Activated CD8-positive, alpha-beta memory T cell treated with anti-CD3 and anti-CD28 coated beads for 1 hour (primary cell): ENCODE data around the gene ZKSCAN3.
"Not testable (repeated sequence)": the region's sequence is repeated elsewhere in the genome, so short reads cannot be mapped to it uniquely, and the experiment has no call there.

Experiments used
- DNase-seq, 2 donors: peaks; one replicate each; pipeline ENCODE4 v3.0.0-alpha.2; 2020; ENCODE audit warnings: low read depth in 1 of 2; ENCODE audit errors: extremely low read depth in 1 of 2

The ZKSCAN3 gene

GRCh38 chr6:28349892-28350737, at the start of gene ZKSCAN3:
ZKSCAN3 (plus strand) TSS chr6:28349947; CDS start chr6:28359587, 9,640 bp downstream.
- DNase-seq, result peak; percentile 43 to 75

GRCh38 chr6:28303570-28303969, 46.2 kb upstream of the ZKSCAN3 start:
- no peak for DNase-seq

DNA sequence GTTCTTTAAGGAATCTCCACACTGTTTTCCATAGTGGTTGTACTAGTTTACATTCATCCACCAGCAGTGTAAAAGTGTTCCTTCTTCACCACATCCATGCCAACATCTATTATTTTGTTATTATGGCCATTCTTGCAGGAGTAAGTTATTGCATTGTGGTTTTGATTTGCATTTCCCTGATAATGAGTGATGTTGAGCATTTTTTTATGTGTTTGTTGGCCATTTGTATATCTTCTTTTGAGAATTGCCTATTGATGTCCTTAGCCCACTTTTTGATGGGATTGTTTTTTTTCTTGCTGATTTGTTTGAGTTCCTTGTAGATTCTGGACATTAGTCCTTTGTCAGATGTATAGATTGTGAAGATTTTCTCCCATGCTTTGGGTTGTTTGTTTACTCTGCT, 43.4 kb upstream of the ZKSCAN3 start:
- not testable (repeated sequence) for DNase-seq

GRCh38 chr6:28311139-28311823, 38.5 kb upstream of the ZKSCAN3 start:
- no peak for DNase-seq

DNA sequence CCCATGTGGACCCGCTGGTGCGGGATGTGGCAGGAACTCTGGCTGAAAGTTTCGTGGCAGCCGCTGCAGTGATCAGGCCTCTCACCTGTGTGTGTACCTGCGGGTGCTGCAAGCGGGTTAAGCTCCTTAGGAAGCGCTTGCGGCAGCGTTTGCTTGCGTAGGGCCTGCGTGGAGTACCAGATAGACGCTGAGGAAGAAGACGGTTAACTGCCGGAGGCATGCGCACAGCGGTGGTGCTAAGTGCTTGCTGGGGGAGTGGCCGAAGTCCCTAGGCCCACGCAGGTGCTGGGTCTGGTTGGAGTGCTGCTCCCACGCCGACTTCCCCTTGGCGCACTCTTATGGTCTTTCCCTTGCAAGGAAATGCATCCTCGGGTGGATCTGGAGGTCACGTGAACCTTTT, 36.8 kb upstream of the ZKSCAN3 start:
- no peak for DNase-seq

GRCh38 chr6:28315628-28316027, 34.1 kb upstream of the ZKSCAN3 start:
- DNase-seq, result no peak

DNA sequence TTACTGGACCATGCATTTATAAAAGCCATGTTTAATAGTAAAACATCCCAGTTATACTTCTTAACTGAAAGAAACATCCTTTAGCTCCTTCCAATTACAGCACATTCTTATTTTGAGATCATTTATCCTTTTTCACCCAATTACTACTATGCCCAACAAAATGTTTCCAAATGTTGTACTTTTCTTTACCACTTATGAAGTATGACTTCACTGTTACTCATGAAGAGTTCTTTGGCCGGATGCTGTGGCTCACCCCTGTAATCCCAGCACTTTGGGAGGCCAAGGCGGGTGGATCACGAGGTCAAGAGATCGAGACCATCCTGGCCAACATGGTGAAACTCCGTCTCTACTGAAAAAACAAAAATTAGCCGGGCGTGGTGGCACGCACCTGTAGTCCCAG, 31.9 kb upstream of the ZKSCAN3 start:
- not testable (repeated sequence) for DNase-seq

- no peak for DNase-seq
These were observed 27.1 kb upstream of the ZKSCAN3 start for GRCh38 chr6:28322661-28323060.

DNA sequence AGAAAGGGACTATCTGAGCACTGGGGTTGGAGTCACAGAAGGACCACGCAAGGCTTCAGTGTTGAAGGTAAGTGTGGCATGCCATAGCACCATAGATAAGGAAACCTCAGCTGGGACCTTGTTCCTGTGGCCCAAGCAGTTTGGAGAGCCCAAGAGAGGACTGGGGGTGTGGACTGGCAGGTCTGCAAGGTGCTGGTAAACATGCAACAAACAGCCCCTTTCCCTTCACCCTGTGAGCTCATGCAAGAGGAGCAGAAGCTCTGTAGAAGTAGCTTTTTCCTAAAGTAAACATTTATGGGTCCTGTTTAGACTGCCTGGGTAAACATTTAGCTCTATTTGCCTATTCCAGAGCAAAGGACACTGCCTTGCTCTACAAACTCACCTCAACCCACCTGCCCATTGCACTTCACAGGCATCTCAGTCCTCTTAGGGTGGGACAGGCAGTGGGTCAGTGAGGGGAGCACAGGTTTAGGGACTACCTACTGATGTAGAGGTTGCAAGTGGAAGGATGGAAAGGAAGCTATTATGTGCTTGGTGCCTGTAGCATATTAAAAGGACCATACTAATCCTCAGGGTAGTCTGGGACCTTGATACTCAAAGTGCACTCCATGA, 25.8 kb upstream of the ZKSCAN3 start:
- no peak for DNase-seq

DNA sequence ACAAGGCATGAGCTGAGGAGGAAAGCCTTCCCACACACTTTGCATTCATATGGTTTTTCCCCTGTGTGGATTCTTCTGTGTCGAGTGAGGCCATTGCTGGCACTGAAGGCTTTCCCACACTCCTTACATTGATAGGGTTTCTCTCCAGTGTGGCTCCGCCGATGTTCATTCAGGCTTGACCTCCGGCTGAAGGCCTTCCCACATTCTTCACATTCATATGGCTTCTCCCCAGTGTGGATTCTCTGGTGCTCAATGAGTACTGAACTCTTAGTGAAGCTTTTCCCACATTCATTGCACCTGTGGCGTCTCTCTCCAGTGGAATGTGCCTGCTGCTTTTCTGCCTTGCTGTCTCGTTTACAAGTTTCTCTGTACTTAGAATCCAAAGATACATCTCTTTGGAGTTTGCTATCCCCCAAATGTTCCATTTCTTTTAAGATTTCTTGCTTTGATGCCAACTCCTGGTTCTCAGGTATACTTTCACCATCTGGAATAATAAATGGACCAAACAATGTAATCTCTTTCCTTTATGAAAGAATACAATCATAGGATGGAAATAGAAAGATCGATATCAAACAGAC, 23.3 kb upstream of the ZKSCAN3 start:
- no peak for DNase-seq

- DNase-seq, result no peak
These were observed 19.7 kb upstream of the ZKSCAN3 start for GRCh38 chr6:28330041-28330440.

- no peak for DNase-seq
These were observed 16.7 kb upstream of the ZKSCAN3 start for GRCh38 chr6:28333047-28333446.

DNA sequence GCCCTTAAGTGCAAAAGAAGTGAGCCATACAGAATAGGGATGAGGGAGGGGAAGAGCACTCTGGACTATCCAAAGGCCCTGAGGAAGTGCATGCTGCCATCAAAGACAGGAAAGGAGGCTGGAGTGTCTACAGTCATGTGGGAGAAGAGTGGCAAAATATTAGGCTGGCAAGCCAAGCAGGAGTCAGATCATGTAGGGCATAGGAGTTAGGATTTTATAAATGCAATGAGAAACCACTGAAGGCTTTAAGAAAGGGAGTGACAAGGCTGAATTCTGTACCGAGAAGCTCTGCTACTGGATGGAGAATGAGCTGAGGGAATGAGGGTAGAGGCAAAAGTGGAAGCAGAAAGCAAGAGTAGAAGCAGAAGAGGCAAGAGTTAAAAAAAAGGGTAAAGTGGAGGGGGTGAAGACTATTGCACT, 16.1 kb upstream of the ZKSCAN3 start:
- no peak for DNase-seq

DNA sequence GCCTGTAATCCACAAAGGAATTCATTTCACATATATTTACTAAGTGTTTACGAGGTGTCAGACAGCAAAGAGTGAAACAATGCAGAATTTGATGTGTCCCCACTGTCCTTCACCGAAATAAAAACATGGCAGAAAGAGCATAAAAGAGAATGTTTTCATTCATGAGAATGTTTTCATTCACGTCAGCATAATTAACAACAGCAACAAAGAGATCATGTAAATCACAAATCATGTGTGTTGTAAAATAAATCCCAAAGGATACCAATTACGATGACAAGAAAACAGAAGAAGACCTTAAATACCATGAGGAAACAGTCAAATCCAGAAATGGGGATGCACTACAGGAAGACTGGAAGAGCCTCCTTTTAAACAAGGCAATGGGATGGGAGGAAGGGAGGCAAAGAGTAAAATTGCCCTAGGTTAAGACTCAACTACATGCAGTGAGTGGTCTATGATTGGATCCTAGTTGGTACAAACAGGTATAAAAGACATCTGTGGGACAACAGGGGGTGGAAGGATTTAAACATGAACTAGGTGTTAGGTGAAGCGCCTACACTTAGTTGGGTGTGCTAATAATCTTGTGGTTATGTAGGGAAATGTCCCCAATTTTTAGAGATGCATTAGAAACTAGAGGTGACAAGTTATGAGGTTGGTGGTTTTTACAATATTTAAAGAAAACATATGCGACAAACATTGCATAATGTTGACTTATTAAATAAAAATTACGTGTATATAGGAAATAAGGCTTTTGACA, 15.3 kb upstream of the ZKSCAN3 start:
- no peak for DNase-seq

GRCh38 chr6:28335040-28335563, 14.6 kb upstream of the ZKSCAN3 start:
- DNase-seq, result no peak

GRCh38 chr6:28335564-28336283, 14.0 kb upstream of the ZKSCAN3 start, which contains the start of gene ZSCAN31:
ZSCAN31 (minus strand) TSS chr6:28336148; CDS start chr6:28329683, 6,465 bp downstream.
- DNase-seq, result peak; percentile 54 to 68

GRCh38 chr6:28336284-28337120, 13.2 kb upstream of the ZKSCAN3 start:
- DNase-seq, result no peak

DNA sequence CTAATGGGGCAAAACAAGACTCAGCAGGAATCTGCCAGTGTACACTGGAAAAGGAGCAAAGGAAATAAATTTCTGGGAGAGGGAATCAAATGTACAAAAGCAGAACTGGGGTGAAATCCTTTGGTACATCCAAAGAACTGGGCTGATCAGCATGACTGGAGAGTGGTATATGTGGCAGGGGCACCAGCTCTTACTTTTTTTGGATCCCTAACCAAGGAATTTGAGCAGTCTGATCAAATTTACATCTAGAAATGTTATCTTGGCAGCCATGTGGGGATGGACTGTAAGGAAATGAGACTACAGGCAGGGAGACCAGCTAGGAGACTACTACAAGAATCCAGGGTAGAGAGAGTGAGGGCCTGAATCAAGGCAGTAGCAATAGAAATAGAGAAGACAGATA, 12.6 kb upstream of the ZKSCAN3 start:
- no peak for DNase-seq
